ENCODE data around the gene NF1.
"Not testable (repeated sequence)": the region's sequence is repeated elsewhere in the genome, so short reads cannot be mapped to it uniquely, and the experiment has no call there.

The NF1 gene

GRCh38 chr17:31132977-31133376 lies 38.2 kb downstream of the NF1 start:
- no peak for DNase-seq (ENCODE audit: low read depth)

- DNase-seq (ENCODE audit: low read depth) = no peak
Observed at GRCh38 chr17:31134576-31134975, 39.8 kb downstream of the NF1 start.

- DNase-seq (ENCODE audit: low read depth) = no peak
Observed at GRCh38 chr17:31136319-31136718, 41.5 kb downstream of the NF1 start.

- DNase-seq (ENCODE audit: low read depth) = no peak
Observed at GRCh38 chr17:31140111-31140510, 45.3 kb downstream of the NF1 start.

GRCh38 chr17:31144428-31144827 lies 49.7 kb downstream of the NF1 start:
- DNase-seq (ENCODE audit: low read depth) = no peak

GRCh38 chr17:31144836-31145235 lies 50.1 kb downstream of the NF1 start:
- DNase-seq (ENCODE audit: low read depth) = no peak

- no peak for DNase-seq (ENCODE audit: low read depth)
Observed at GRCh38 chr17:31147507-31148202, 52.9 kb downstream of the NF1 start.

- DNase-seq (ENCODE audit: low read depth) = no peak
Observed at GRCh38 chr17:31148205-31148604, 53.4 kb downstream of the NF1 start.

- DNase-seq (ENCODE audit: low read depth) = no peak
Observed at GRCh38 chr17:31152271-31152670, 57.5 kb downstream of the NF1 start.

- DNase-seq (ENCODE audit: low read depth) = no peak
Observed at GRCh38 chr17:31155208-31155810, 60.5 kb downstream of the NF1 start.

GRCh38 chr17:31156326-31156725 lies 61.5 kb downstream of the NF1 start:
- no peak for DNase-seq (ENCODE audit: low read depth)

GRCh38 chr17:31156864-31157263 lies 62.1 kb downstream of the NF1 start:
- DNase-seq (ENCODE audit: low read depth) = not testable (repeated sequence)

- no peak for DNase-seq (ENCODE audit: low read depth)
Observed at GRCh38 chr17:31158746-31159377, 64.1 kb downstream of the NF1 start.

GRCh38 chr17:31163091-31163781 lies 68.5 kb downstream of the NF1 start:
- no peak for DNase-seq (ENCODE audit: low read depth)

- DNase-seq (ENCODE audit: low read depth) = no peak
Observed at GRCh38 chr17:31167111-31167510, 72.3 kb downstream of the NF1 start.

- no peak for DNase-seq (ENCODE audit: low read depth)
Observed at GRCh38 chr17:31171701-31172100, 76.9 kb downstream of the NF1 start.

GRCh38 chr17:31172388-31172787 lies 77.6 kb downstream of the NF1 start:
- DNase-seq (ENCODE audit: low read depth) = no peak

- DNase-seq (ENCODE audit: low read depth) = no peak
Observed at GRCh38 chr17:31174215-31174614, 79.4 kb downstream of the NF1 start.

GRCh38 chr17:31175237-31175636 lies 80.5 kb downstream of the NF1 start:
- no peak for DNase-seq (ENCODE audit: low read depth)

GRCh38 chr17:31176143-31176542 lies 81.4 kb downstream of the NF1 start:
- not testable (repeated sequence) for DNase-seq (ENCODE audit: low read depth)

- not testable (repeated sequence) for DNase-seq (ENCODE audit: low read depth)
Observed at GRCh38 chr17:31178951-31179350, 84.2 kb downstream of the NF1 start.

- no peak for DNase-seq (ENCODE audit: low read depth)
Observed at GRCh38 chr17:31195305-31195704, 100.5 kb downstream of the NF1 start.

GRCh38 chr17:31198026-31198425 lies 103.2 kb downstream of the NF1 start:
- DNase-seq (ENCODE audit: low read depth) = no peak

Measured in activated T-helper 1 cell treated with Interleukin-2 at 50 U/mL for 16 hours (primary cell).